SK-N-SH (cell line): ENCODE measurements around the gene CDH11. TPM values are rescaled to one million over a fixed set of nuclear protein-coding genes. Genes with fewer than 3 reads are reported as not detected.

Source experiments
- CTCF ChIA-PET: fragments of 300-600, 350-600 bp; formaldehyde crosslinking; extraction: SDS; loops from one replicate; lab custom pipeline; 2021; lab: Yijun Ruan, JAX
- POLR2A ChIA-PET: fragments of 350-600 bp; sonication (Branson Sonifier 250); formaldehyde crosslinking; extraction: SDS; loops from one replicate; lab custom pipeline; 2020; ENCODE audit warnings: antibody characterized with exemption, inconsistent platforms; lab: Yijun Ruan, JAX
- DNase-seq: peaks from one replicate; pipeline ENCODE4 v3.0.0; 2012
- H2AFZ ChIP-seq: fragments of 200-600 bp; sonication (generic); 2 replicates; pipeline ENCODE4 v1.8.1; 2016; ENCODE audit warnings: antibody characterized with exemption, mild to moderate bottlenecking, low read depth
- H3F3A ChIP-seq: fragments of 200-600 bp; sonication (generic); replicated peaks from 2 replicates; pipeline ENCODE3; 2016; ENCODE audit warnings: antibody characterized with exemption, mild to moderate bottlenecking; ENCODE audit not compliant: insufficient read depth
- H3K27ac ChIP-seq, 2 experiments: fragments of 200-500 bp in 1 of 2; fragments of 200-600 bp in 1 of 2; sonication (Bioruptor generic) in 1 of 2; sonication (generic), shearing (Covaris generic) in 1 of 2; 2 replicates each; pipeline versions ENCODE4 v1.5.1 to v1.6.1; 2014 to 2016; ENCODE audit warnings: low read depth in 2 of 2, inconsistent platforms in 1 of 2, low read length in 1 of 2, mild to moderate bottlenecking in 1 of 2, mixed read lengths in 1 of 2
- H3K27me3 ChIP-seq: fragments of 200-600 bp; sonication (generic), shearing (Covaris generic); 2 replicates; pipeline ENCODE4 v1.6.1; 2016; ENCODE audit warnings: mixed run types; ENCODE audit not compliant: insufficient read depth
- H3K36me3 ChIP-seq, 2 experiments: fragments of 200-500 bp in 1 of 2; fragments of 200-600 bp in 1 of 2; sonication (Bioruptor generic) in 1 of 2; sonication (generic) in 1 of 2; replicated peaks in 1 of 2; 2 replicates each; pipeline versions ENCODE3 to v1.5.1; 2014 to 2016; ENCODE audit warnings: low read length in 1 of 2, mild to moderate bottlenecking in 1 of 2; ENCODE audit not compliant: insufficient read depth in 2 of 2, control insufficient read depth in 1 of 2
- H3K4me1 ChIP-seq, 2 experiments: fragments of 200-500 bp in 1 of 2; fragments of 200-600 bp in 1 of 2; sonication (Bioruptor generic) in 1 of 2; sonication (generic), shearing (Covaris generic) in 1 of 2; 2 replicates each; pipeline versions ENCODE4 v1.5.1 to v1.6.1; 2014 to 2016; ENCODE audit warnings: low read depth in 1 of 2, low read length in 1 of 2, mixed run types in 1 of 2; ENCODE audit not compliant: insufficient read depth in 2 of 2, control insufficient read depth in 1 of 2
- H3K4me2 ChIP-seq: fragments of 200-600 bp; sonication (generic), shearing (Covaris generic); 2 replicates; pipeline ENCODE4 v1.6.1; 2017; ENCODE audit warnings: mixed run types
- H3K4me3 ChIP-seq, 2 experiments: fragments of 200-500 bp in 1 of 2; fragments of 200-600 bp in 1 of 2; sonication (Bioruptor generic) in 1 of 2; sonication (generic), shearing (Covaris generic) in 1 of 2; 2 replicates each; pipeline versions ENCODE4 v1.5.1 to v1.8.1; 2014 to 2016; ENCODE audit warnings: low read depth in 2 of 2, inconsistent platforms in 1 of 2, low read length in 1 of 2, mild to moderate bottlenecking in 1 of 2, mixed read lengths in 1 of 2, moderate library complexity in 1 of 2
- H3K79me2 ChIP-seq: fragments of 200-600 bp; sonication (generic); 2 replicates; pipeline ENCODE4 v1.8.1; 2017; ENCODE audit warnings: mild to moderate bottlenecking; ENCODE audit not compliant: insufficient read depth
- H3K9ac ChIP-seq: fragments of 200-600 bp; sonication (generic); 2 replicates; pipeline ENCODE4 v1.6.1; 2017; ENCODE audit warnings: mixed run types
- H3K9me2 ChIP-seq: fragments of 200-600 bp; sonication (generic); 2 replicates; pipeline ENCODE4 v1.6.1; 2017; ENCODE audit warnings: mixed run types
- H3K9me3 ChIP-seq: fragments of 200-600 bp; sonication (generic); 2 replicates; pipeline ENCODE4 v1.6.1; 2017; ENCODE audit warnings: mixed run types, mild to moderate bottlenecking, moderate library complexity
- H4K20me1 ChIP-seq: fragments of 200-600 bp; sonication (generic); 2 replicates; pipeline ENCODE4 v1.6.1; 2017; ENCODE audit warnings: mild to moderate bottlenecking, mixed run types; ENCODE audit not compliant: insufficient read depth
- ELF1 ChIP-seq: IDR thresholded peaks from 2 replicates; pipeline ENCODE4 v1.4.0; 2012
- EP300 ChIP-seq, 2 experiments: IDR thresholded peaks; 2 replicates each; pipeline versions ENCODE4 v1.4.0 to v1.6.1; 2012; ENCODE audit warnings: borderline replicate concordance in 1 of 2, low read depth in 1 of 2, low read length in 1 of 2
- FOXJ3 ChIP-seq: sonication (generic); formaldehyde crosslinking; IDR thresholded peaks from 2 replicates; pipeline ENCODE4 v1.5.1; 2020; ENCODE audit warnings: mild to moderate bottlenecking, missing genetic modification reagents
- FOXM1 ChIP-seq: IDR thresholded peaks from 2 replicates; pipeline ENCODE4 v1.4.0; 2012; ENCODE audit warnings: low read depth, mild to moderate bottlenecking
- IRF3 ChIP-seq: fragments of 150-350 bp; IDR thresholded peaks from 2 replicates; pipeline ENCODE4 v1.6.1; 2016; ENCODE audit warnings: mild to moderate bottlenecking, low read depth, low read length
- JUND ChIP-seq: IDR thresholded peaks from 2 replicates; pipeline ENCODE4 v1.4.0; 2012
- MEF2A ChIP-seq: IDR thresholded peaks from 2 replicates; pipeline ENCODE4 v1.4.0; 2012; ENCODE audit warnings: low read depth, borderline replicate concordance
- MXI1 ChIP-seq: IDR thresholded peaks from 2 replicates; pipeline ENCODE4 v1.6.1; 2012; ENCODE audit warnings: mild to moderate bottlenecking, low read depth, low read length, improper control_type of control experiment
- NRF1 ChIP-seq: IDR thresholded peaks from 2 replicates; pipeline ENCODE4 v1.6.1; 2012; ENCODE audit warnings: low read depth, mild to moderate bottlenecking, low read length
- RAD21 ChIP-seq: IDR thresholded peaks from 2 replicates; pipeline ENCODE4 v1.6.1; 2012; ENCODE audit warnings: mild to moderate bottlenecking, low read length
- REST ChIP-seq: IDR thresholded peaks from 2 replicates; pipeline ENCODE4 v1.6.1; 2012; ENCODE audit warnings: mild to moderate bottlenecking, low read depth, low read length, moderate library complexity
- RXRA ChIP-seq: IDR thresholded peaks from 2 replicates; pipeline ENCODE4 v1.4.0; 2012; ENCODE audit warnings: low read depth, mild to moderate bottlenecking, borderline replicate concordance
- SIN3A ChIP-seq: IDR thresholded peaks from 2 replicates; pipeline ENCODE4 v1.6.1; 2012; ENCODE audit warnings: low read depth, mild to moderate bottlenecking, low read length, moderate library complexity, borderline replicate concordance
- YY1 ChIP-seq: IDR thresholded peaks from 2 replicates; pipeline ENCODE4 v1.4.0; 2012; ENCODE audit warnings: low read depth, mild to moderate bottlenecking
- WGBS: methylation state at CpG from one replicate; pipeline ENCODE4 v1.1.6; 2017; ENCODE audit warnings: low lambda C conversion rate; 5-methylcytosine and 5-hydroxymethylcytosine counted together
- polyA plus RNA-seq, 3 experiments: library from polyadenylated mRNA; depleted of rRNA; stranded (reverse); fragments of >200 nt; gene quantifications; 2 replicates each; pipeline ENCODE4 v1.2.3, GENCODE V29; 2012

CDH11 gene
- polyA plus RNA-seq, 1 of the 3 experiments (the other 2 are of a cell fraction): 269 TPM

DNA sequence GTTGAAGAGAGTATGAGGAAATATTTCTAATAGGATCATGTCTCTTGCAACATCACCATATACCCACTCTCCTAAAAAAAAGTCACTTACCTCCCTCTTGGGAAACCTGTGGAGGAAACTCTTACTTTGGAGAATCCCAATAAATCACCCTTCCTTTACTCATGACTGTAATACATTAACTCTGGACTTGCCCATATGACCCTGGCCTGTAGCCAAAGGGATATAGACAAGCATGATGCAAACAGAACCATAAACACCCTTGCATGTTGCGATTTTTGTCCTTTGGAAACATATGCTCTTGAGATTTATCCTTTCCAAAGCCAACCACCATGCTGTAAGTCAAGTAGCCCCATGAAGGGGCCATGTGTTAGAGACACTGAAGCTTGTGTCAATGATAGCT lies 19.5 kb downstream of the CDH11 start:
- no peak for TF ChIP-seq IRF3
- TF ChIP-seq MEF2A: no peak
- no peak for TF ChIP-seq JUND
- TF ChIP-seq MXI1: no peak
- TF ChIP-seq RXRA: no peak
- TF ChIP-seq, all 33 proteins: peak for 0
- H3K79me2 ChIP-seq: peaks cover 100% of the 10 kb centered on the region
- CTCF ChIA-PET: interaction anchor here (1.6 kb wide), 1 partner anchor 10 kb away, joined by 3 read pairs; no protein-coding TSS in a partner anchor

GRCh38 chr16:65101009-65101408 lies 20.9 kb downstream of the CDH11 start:
- Histone ChIP-seq H3K4me1 (peaks cover 0 to 14% of the 10 kb centered on the region in 2 experiments; a peak in 3 of 4 replicates), H3K9me2 (no peaks in the 10 kb centered on the region), H2AFZ (no peak overlapping the region), H3K36me3 (peaks cover 13 to 52% of the 10 kb centered on the region in 2 experiments), H3K27me3 (no peaks in the 10 kb centered on the region), H3F3A (peaks cover 2% of the 10 kb centered on the region), H3K9me3 (no peaks in the 10 kb centered on the region), H3K79me2 (peaks cover 100% of the 10 kb centered on the region), H3K4me2 (no peak overlapping the region), H3K4me3 (no peak overlapping the region), H3K9ac (no peak overlapping the region), H3K27ac (no peak overlapping the region), H4K20me1 (peaks cover 89% of the 10 kb centered on the region)
- TF ChIP-seq SIN3A: no peak
- TF ChIP-seq ELF1: no peak
- ChIA-PET POLR2A (no interaction called here), CTCF (interaction anchor here (0.9 to 1.6 kb wide), 2 partner anchors 9 to 23 kb away, joined by 3 read pairs; no protein-coding TSS in a partner anchor)
- no peak for DNase-seq

More for the DNA sequence above, 19.5 kb downstream of the CDH11 start:
- no peak overlapping the region for H3K4me2 ChIP-seq
- H3K36me3 ChIP-seq: peaks cover 8 to 43% of the 10 kb centered on the region in 2 experiments
- H4K20me1 ChIP-seq: peaks cover 93% of the 10 kb centered on the region
- H3K9me3 ChIP-seq: no peaks in the 10 kb centered on the region
- H3K27ac ChIP-seq: no peak overlapping the region
- POLR2A ChIA-PET: no interaction called here
- H3K4me1 ChIP-seq: peaks cover 4 to 18% of the 10 kb centered on the region in 2 experiments; a peak in 3 of 4 replicates
- no peak overlapping the region for H3K4me3 ChIP-seq
- H2AFZ ChIP-seq: no peak overlapping the region
- DNase-seq: no peak
- H3K9me2 ChIP-seq: no peaks in the 10 kb centered on the region
- 71% methylated on average over 1 of the region's 1 CpG for WGBS
- H3K27me3 ChIP-seq: no peaks in the 10 kb centered on the region
- peaks cover 13% of the 10 kb centered on the region for H3F3A ChIP-seq
- H3K9ac ChIP-seq: no peak overlapping the region

DNA sequence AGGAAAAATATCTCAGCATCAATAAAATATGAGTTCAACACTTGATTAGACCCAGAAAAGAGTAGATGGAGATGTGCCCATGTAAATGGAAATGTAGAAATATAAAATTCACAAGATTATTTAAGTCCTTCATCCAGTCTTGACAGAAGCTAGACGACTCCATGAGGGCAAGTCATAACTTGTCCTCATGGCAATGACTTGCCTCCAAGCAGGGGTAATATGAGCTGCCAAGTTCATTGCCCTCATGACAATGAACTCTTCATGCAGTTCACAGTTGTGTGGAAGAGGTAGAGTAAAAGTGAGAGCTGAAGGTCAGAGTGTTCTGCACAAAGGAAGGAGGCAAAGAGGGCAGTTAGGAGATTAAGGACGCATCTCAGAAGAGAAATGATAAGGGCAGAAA lies 22.3 kb downstream of the CDH11 start:
- Histone ChIP-seq H3K9me2 (no peaks in the 10 kb centered on the region), H3K27ac (peak overlapping the region in 1 of 2 experiments; percentile 37; a peak in 1 of 4 replicates), H4K20me1 (peaks cover 89% of the 10 kb centered on the region), H3K4me3 (no peak overlapping the region), H3K79me2 (peaks cover 100% of the 10 kb centered on the region), H2AFZ (no peak overlapping the region), H3K36me3 (peaks cover 13 to 61% of the 10 kb centered on the region in 2 experiments), H3K9ac (no peak overlapping the region), H3K4me1 (peaks cover 0 to 14% of the 10 kb centered on the region in 2 experiments; a peak in 2 of 4 replicates), H3K27me3 (no peaks in the 10 kb centered on the region), H3K4me2 (no peak overlapping the region), H3F3A (no peaks in the 10 kb centered on the region), H3K9me3 (no peaks in the 10 kb centered on the region)
- ChIA-PET POLR2A (no interaction called here), CTCF (interaction anchor here (1.2 to 1.5 kb wide), 2 partner anchors 11 to 18 kb away, joined by 4 to 5 read pairs; no protein-coding TSS in a partner anchor)
- no peak for DNase-seq
- TF ChIP-seq NRF1: no peak
- TF ChIP-seq MEF2A: no peak
- TF ChIP-seq RAD21: no peak
- TF ChIP-seq FOXM1: no peak
- no peak for TF ChIP-seq FOXJ3 (CRISPR knock-in tag)
- no peak for TF ChIP-seq IRF3
- TF ChIP-seq REST: no peak
- TF ChIP-seq YY1: no peak
- TF ChIP-seq EP300 (IDR thresholded peaks at IDR 0.05; ENCODE audit: borderline replicate concordance in 1 of 2, low read depth in 1 of 2, low read length in 1 of 2): no peak
- TF ChIP-seq ELF1: no peak
- 85% methylated on average over 2 of the region's 2 CpGs for WGBS
